Ovary (tissue), 9 donors: ENCODE data around the gene LYRM4. TPM values are rescaled to one million over a fixed set of nuclear protein-coding genes. Genes with fewer than 3 reads are reported as not detected.

Experiments used
- DNase-seq, 5 donors: peaks; one replicate each; pipeline ENCODE4 v3.0.0-alpha.2; 2019 to 2020
- H3K27ac ChIP-seq, 2 donors: fragments of 200-600 bp; one replicate each; pipeline versions ENCODE4 v1.5.1 to v1.8.0; 2019 to 2022
- H3K27me3 ChIP-seq: fragments of 200-600 bp; one replicate; pipeline ENCODE4 v1.8.0; 2022
- H3K36me3 ChIP-seq: fragments of 200-600 bp; sonication (generic); one replicate; pipeline ENCODE4 v1.5.1; 2019
- H3K4me1 ChIP-seq: one replicate; pipeline ENCODE4 v1.8.1; 2013; ENCODE audit warnings: mild to moderate bottlenecking, moderate library complexity; ENCODE audit not compliant: insufficient read depth
- H3K4me3 ChIP-seq: fragments of 200-600 bp; sonication (generic); one replicate; pipeline ENCODE4 v1.5.1; 2017
- H3K9me3 ChIP-seq, 2 donors: fragments of 200-600 bp in 1 of 2; sonication (generic) in 1 of 2; one replicate each; pipeline versions ENCODE4 v1.5.1 to v1.8.1; 2013 to 2019; ENCODE audit warnings: mild to moderate bottlenecking in 1 of 2, moderate library complexity in 1 of 2
- CTCF ChIP-seq, 3 donors: fragments of 450-650 bp in 2 of 3; fragments of 200-600 bp in 1 of 3; IDR thresholded peaks; one replicate each; pipeline versions ENCODE4 v1.5.1 to v1.8.0; 2016 to 2022; ENCODE audit warnings: antibody characterized with exemption in 3 of 3, mild to moderate bottlenecking in 1 of 3
- EP300 ChIP-seq: sonication (generic); formaldehyde crosslinking; IDR thresholded peaks from one replicate; pipeline ENCODE4 v1.6.1; 2017; ENCODE audit warnings: antibody characterized with exemption
- POLR2A ChIP-seq: fragments of 450-650 bp; IDR thresholded peaks from one replicate; pipeline ENCODE4 v1.6.1; 2017; ENCODE audit warnings: antibody characterized with exemption, mild to moderate bottlenecking, moderate library complexity
- WGBS, 3 donors: extraction: QIAGEN DNeasy Blood & Tissue Kit in 1 of 3; methylation state at CpG; one replicate each; pipeline versions ENCODE4 v1.1.5 to v1.1.7; 2013 to 2017; 5-methylcytosine and 5-hydroxymethylcytosine counted together
- intact Hi-C, 4 donors: fragments of 100-400 bp; cut with DNase I; formaldehyde crosslinking; loops; one replicate each; pipeline versions ENCODE4 v1.11.0 to v1.15.1; 2022 to 2023
- polyA plus RNA-seq, 2 donors: library from polyadenylated mRNA; stranded (reverse); fragments of 200-250 nt in 1 of 2; fragments of 350-450 nt in 1 of 2; fragmentation: Illumina TruSeq in 1 of 2; extraction: RNeasy Lipid Tissue Mini Kit (QIAGEN cat#74804) in 1 of 2; gene quantifications; one replicate each; pipeline ENCODE4 v1.2.3, GENCODE V29; 2013 to 2014
- total RNA-seq, 7 donors: library from RNA; depleted of rRNA in 2 of 7; stranded (reverse); fragments of >200 nt in 2 of 7; fragmentation: NEBNext Ultra II Directional in 3 of 7; extraction: Animal tissue kit (Norgen Biotek cat#: 25700) in 3 of 7; gene quantifications; one replicate each; pipeline versions ENCODE4 v1.1.0 to v1.2.4, GENCODE V29; 2016 to 2023
- donor health status: DM: no; HTN: no; CAD: no; lungs with moderate emphysema.
- donor health status: DM: no; HTN: no; CAD: no.
- donor health status: Bipolar disorder and iron deficiency.
- donor health status: DM: yes; HTN: yes; CAD: no.
- donor health status: DM: no; HTN: no; CAD: no.
- donor health status: DM: yes; HTN: yes; CAD: no.

LYRM4 gene
- total and polyA plus RNA-seq, 9 donors = 28.0 to 38.2 (median 33.6) TPM

- DNase-seq = no peak
- Histone ChIP-seq H3K36me3 (no peaks in the 10 kb centered on the region), H3K27me3 (no peaks in the 10 kb centered on the region), H3K9me3 (no peaks in the 10 kb centered on the region), H3K27ac (no peak overlapping the region), H3K4me3 (no peak overlapping the region), H3K4me1 (no peaks in the 10 kb centered on the region)
- intact Hi-C loops = no loop called here
- 92 to 95% (median 95%) methylated on average over 3 of the region's 3 CpGs for WGBS, 3 donors
- no peak for TF ChIP-seq POLR2A
- TF ChIP-seq EP300 = no peak
- no peak for TF ChIP-seq CTCF (IDR thresholded peaks at IDR 0.05)
Measured at GRCh38 chr6:5229356-5229755, 31.4 kb downstream of the LYRM4 start.

DNA sequence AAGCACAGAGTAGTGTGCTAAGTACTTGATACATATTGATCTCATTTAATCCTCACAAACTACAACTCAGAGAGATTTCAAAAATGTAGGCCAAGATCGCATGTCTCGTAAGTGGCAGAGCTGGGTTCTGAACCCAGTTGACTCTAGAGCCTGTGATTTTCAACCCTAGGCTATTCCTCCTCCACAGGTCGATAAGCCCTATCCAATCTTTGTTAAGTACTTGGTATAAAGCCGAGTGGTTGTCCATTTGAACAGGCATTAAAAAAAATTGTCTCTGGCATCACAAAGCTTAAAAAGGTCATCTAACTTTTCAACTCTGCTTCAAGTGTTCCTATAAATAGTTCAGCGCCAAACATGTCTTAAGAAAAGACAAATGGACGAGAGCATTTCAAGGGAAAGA lies 37.4 kb downstream of the LYRM4 start:
- H3K4me1 ChIP-seq = no peaks in the 10 kb centered on the region
- intact Hi-C loops = no loop called here
- no peak overlapping the region for H3K27ac ChIP-seq
- H3K9me3 ChIP-seq = no peaks in the 10 kb centered on the region
- TF ChIP-seq POLR2A (no peak), CTCF (IDR thresholded peaks at IDR 0.05) (no peak), EP300 (no peak)
- no peak overlapping the region for H3K4me3 ChIP-seq
- no peaks in the 10 kb centered on the region for H3K36me3 ChIP-seq
- no peaks in the 10 kb centered on the region for H3K27me3 ChIP-seq
- 95 to 96% (median 96%) methylated on average over 6 of the region's 6 CpGs for WGBS, 3 donors
- DNase-seq = no peak

- DNase-seq = no peak
- Histone ChIP-seq H3K27ac (no peak overlapping the region), H3K9me3 (no peaks in the 10 kb centered on the region), H3K4me3 (no peak overlapping the region), H3K4me1 (no peaks in the 10 kb centered on the region), H3K27me3 (no peaks in the 10 kb centered on the region), H3K36me3 (no peaks in the 10 kb centered on the region)
- 92 to 100% (median 95%) methylated on average over 1 of the region's 1 CpG for WGBS, 3 donors
- TF ChIP-seq POLR2A = no peak
- no peak for TF ChIP-seq EP300
- no peak for TF ChIP-seq CTCF (IDR thresholded peaks at IDR 0.05)
- intact Hi-C loops = no loop called here
Measured at GRCh38 chr6:5220443-5220842, 40.3 kb downstream of the LYRM4 start.

DNA sequence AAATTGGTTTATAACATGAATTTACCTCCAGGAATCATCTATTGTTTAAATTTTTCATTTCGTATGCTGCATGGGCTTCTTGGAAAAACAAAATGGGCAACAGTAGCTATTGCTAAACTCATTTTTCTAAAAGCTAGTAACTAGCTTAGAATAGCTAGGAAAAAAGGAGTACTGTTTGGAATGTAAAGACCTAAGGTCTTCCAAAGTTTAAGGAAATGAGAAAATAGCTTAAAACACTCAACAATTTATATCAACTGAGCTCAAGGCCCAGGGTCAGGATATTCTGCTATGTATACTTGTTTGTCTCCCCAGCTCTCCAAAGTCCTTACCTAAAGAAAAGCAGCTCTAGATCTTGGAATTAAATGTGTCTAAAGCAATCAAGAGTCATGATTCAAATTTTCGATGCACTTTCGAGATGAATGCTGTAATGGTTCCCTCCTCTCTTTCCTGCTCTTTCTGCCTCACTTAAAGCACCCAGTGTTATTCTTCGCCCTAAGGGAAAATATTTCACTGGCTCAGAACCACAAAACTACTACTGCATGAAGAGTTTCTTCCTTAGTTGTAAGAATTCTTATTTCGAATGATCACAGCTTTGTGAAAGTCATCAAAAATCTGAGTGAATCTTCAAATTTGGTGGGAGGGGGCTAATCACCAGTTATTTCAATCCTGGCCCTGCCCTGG lies 41.6 kb downstream of the LYRM4 start:
- H3K27me3 ChIP-seq = no peaks in the 10 kb centered on the region
- H3K4me1 ChIP-seq = no peaks in the 10 kb centered on the region
- TF ChIP-seq CTCF (IDR thresholded peaks at IDR 0.05) = no peak
- TF ChIP-seq EP300 = no peak
- no peak for TF ChIP-seq POLR2A
- no peak overlapping the region for H3K4me3 ChIP-seq
- DNase-seq = no peak
- no peaks in the 10 kb centered on the region for H3K9me3 ChIP-seq
- intact Hi-C loops = loop anchor here in 1 of 4 donors (10.0 kb wide), 1 partner anchor 46 kb away; the partner anchor contains the start of genes FARS2 and LYRM4
- no peaks in the 10 kb centered on the region for H3K36me3 ChIP-seq
- 29 to 35% (median 33%) methylated on average over 5 of the region's 5 CpGs for WGBS, 3 donors
- no peak overlapping the region for H3K27ac ChIP-seq
